ENCODE results near the gene NUP160.
"Not testable (repeated sequence)": the region's sequence is repeated elsewhere in the genome, so short reads cannot be mapped to it uniquely, and the experiment has no call there.

NUP160 gene

DNA sequence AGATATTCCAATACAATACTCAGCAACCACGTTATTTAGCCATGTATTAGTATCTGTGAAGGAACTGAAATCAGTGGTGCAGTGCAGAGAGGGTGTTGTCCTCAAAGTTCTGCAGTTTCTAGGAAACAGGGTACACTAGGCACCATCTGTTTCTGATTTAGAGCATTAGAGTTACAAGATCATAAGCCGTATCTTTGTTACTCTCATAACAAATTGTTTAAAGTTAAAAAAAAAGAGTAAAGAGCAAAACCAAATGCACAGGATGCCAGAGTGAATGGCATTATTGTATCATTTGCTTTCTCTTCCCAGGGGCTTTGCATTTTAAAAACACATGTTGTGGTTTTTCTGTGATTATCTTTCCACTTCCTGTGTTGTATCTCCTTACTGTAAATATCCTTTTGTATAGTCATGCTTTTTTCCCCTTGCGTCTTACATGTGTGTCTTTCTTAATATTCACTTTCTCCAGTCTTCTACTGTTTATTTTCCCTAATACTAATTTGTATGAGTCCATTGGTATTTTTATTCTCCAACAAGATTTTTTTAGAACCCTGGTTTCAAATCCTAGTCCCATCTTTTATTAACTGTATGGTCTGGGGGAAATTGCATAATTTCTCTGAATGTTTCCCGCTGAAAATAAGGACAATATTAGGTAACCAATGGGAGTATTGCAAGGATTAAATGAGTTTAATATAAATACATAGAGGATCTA lies 15.2 kb upstream of the NUP160 start:
- no peak for DNase-seq (ENCODE audit: extremely low read depth in 1 of 2, low read depth in 1 of 2)

DNA sequence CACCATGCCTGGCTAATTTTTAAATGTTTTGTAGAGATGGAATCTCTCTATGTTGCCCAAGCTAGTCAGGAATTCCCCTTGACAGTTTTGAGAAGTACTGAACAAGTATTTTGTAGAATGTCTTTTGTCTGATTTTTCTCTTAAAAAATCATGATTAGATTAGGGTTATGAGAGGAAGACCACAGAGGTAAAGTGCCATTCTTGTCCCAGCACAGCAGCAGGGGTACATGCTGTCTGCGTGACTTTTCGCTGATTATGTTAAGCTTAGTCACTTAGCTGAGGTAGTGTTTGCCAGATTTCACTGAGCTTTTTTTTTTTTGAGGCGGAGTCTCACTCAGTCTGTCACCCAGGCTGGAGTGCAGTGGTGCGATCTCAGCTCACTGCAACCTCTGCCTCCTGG lies 13.6 kb upstream of the NUP160 start:
- DNase-seq (ENCODE audit: extremely low read depth in 1 of 2, low read depth in 1 of 2) = no peak

DNA sequence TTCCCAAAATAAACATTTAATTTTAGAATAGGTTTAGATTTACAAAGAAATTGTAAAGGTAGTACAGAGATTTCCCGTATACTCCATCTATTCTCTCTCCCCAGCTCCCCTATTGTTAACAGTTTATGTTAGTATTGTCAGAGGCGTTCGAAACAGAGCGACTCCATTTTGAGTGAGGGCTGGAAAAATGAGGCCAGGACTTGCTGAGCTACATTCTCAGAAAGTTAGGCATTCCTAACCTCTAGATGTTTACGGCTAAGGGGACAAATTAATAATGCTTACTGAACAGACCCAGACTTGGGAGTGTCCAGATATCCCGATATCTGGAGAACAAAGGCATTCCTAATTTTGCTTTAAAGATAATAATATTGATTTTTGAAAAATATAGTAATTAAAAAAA lies 12.4 kb upstream of the NUP160 start:
- DNase-seq (ENCODE audit: extremely low read depth in 1 of 2, low read depth in 1 of 2) = no peak

DNA sequence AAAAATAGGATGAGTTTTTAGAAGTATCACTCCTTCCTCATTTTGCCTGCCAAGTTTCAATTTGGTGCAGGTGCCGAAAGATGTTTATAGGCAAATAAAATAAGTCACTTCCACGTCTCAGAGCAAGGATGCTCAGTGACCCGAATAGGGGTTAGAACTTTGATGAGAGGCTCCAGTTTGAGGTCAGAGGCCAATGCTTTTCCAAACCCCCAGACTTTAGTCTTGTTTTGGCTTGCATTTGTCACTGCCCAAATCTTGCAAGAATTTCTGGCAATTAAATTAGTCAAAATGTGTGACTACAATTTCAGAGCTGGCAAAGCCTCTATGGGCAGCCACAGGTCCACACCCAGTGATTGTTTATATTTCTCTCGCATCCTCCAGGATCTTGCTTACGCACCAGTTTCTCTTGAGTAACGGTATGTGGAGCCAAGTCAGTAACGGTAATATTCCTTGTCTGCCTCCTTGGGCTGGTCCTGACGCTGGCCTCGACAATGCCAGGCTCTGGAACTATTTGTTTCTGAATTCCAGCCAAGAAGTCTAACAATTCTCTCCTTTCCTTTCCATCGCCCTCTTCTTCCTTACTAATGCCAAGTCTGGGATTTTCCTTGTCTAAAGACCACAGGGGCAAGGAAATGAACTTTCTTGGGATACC lies 9.9 kb upstream of the NUP160 start:
- DNase-seq (ENCODE audit: extremely low read depth in 1 of 2, low read depth in 1 of 2) = no peak

GRCh38 chr11:47857485-47857884 lies 9.3 kb upstream of the NUP160 start:
- no peak for DNase-seq (ENCODE audit: extremely low read depth in 1 of 2, low read depth in 1 of 2)

DNA sequence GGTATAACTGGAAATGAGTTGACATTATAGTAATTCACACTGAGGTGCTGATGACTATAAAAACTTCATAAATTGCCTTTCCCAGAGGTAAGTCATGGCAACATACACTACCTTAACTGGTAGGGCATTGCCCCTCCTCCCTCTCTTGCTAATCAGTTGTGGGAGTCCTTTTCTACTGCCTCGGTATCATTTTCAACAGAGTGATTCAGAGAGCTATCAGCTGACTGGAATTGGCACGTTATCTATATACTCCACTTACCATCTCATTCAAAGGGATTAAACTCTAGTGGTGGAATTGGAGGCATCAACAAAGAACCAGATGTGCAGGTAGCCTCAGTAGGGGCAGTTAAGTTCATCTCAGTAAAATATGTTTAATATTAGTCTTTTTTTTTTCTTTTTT lies 8.0 kb upstream of the NUP160 start:
- no peak for DNase-seq (ENCODE audit: extremely low read depth in 1 of 2, low read depth in 1 of 2)

GRCh38 chr11:47854667-47855066 lies 6.5 kb upstream of the NUP160 start:
- DNase-seq (ENCODE audit: extremely low read depth in 1 of 2, low read depth in 1 of 2) = no peak

- no peak for DNase-seq (ENCODE audit: extremely low read depth in 1 of 2, low read depth in 1 of 2)
Observed at GRCh38 chr11:47852053-47852452, 3.9 kb upstream of the NUP160 start.

- DNase-seq (ENCODE audit: extremely low read depth in 1 of 2, low read depth in 1 of 2) = no peak
Observed at GRCh38 chr11:47850337-47850736, 2.2 kb upstream of the NUP160 start.

DNA sequence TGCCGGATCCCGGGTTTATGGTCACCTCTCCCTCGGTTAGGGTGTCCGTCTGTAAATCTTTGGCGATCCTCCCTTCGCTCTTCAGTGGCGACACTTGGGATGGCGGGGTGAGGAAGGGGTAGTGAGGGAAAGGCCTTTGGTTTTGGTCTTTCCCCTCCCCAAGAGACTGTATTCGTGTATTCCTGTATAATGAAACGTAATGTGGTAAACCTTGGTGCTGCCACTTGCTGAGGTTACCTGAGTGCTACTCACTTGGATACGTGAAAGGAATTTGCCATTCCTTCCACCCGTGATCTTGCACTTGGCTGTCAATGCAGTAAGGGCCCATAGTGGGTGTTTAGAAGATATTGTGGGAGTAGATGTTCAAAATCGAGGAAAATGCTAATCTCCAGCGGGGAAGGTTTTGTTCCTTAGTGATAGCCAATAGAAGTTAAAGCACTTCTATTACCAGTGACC lies 578 bp upstream of the NUP160 start:
- DNase-seq (ENCODE audit: extremely low read depth in 1 of 2, low read depth in 1 of 2) = no peak

DNA sequence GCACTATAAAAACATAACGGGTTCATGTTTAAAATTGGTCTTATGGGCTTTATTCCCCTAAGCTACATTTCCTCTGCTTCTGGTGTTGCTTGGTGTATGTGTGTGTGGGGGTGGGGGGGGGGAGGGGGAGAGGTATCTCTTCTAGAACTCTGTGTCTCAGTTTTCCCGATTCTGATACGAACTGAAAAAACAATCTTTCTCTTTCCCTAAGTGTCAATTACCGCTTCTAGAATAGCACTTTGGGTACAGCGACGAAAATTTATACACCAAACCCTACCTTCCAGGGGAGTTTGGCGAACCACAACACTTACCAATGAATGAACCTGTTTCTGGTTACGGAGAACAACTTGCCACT lies 636 bp downstream of the NUP160 start:
- DNase-seq (ENCODE audit: extremely low read depth in 1 of 2, low read depth in 1 of 2) = no peak

- no peak for DNase-seq (ENCODE audit: extremely low read depth in 1 of 2, low read depth in 1 of 2)
Observed at GRCh38 chr11:47846998-47847397, 1.2 kb downstream of the NUP160 start.

GRCh38 chr11:47843361-47844055 lies 4.6 kb downstream of the NUP160 start:
- DNase-seq (ENCODE audit: extremely low read depth in 1 of 2, low read depth in 1 of 2) = no peak

GRCh38 chr11:47842749-47843148 lies 5.4 kb downstream of the NUP160 start:
- no peak for DNase-seq (ENCODE audit: extremely low read depth in 1 of 2, low read depth in 1 of 2)

DNA sequence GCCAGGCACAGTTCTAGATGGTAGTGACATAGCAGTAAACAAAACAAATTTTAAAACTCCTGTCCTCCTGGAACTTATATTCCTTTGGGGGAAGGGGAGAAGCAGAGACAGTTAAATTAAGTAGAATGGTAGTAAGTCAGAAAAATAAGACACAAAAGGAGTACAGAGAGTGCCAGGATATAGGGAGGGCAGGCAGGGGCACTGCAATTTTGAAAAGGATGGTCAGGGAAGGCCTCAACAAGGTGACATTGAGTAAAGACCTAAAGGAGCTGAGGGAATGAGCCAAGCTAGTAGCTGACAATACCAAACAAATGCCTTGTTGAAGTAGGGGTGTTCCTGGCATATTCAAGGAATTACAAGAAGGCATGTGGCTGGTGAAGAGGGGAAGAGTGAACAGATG lies 10.2 kb downstream of the NUP160 start:
- no peak for DNase-seq (ENCODE audit: extremely low read depth in 1 of 2, low read depth in 1 of 2)

- no peak for DNase-seq (ENCODE audit: extremely low read depth in 1 of 2, low read depth in 1 of 2)
Observed at GRCh38 chr11:47837292-47837691, 10.9 kb downstream of the NUP160 start.

DNA sequence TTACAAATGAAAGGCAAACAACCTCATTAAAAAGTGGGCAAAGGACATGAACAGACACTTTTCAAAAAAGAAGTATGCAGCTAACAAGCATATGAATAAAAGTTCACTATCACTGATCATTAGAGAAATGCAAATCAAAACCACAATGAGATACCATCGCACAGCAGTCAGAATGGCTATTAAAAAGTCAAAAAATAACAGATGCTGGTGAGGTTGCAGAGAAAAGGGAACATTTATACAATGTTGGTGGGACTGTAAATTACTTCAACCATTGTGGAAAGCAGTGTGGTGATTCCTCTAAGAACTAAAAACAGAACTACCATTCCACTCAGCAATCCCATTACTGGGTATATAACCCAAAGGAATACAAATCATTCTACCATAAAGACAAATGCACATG lies 18.1 kb downstream of the NUP160 start:
- not testable (repeated sequence) for DNase-seq (ENCODE audit: extremely low read depth in 1 of 2, low read depth in 1 of 2)

- no peak for DNase-seq (ENCODE audit: extremely low read depth in 1 of 2, low read depth in 1 of 2)
Observed at GRCh38 chr11:47828284-47828683, 19.9 kb downstream of the NUP160 start.

DNA sequence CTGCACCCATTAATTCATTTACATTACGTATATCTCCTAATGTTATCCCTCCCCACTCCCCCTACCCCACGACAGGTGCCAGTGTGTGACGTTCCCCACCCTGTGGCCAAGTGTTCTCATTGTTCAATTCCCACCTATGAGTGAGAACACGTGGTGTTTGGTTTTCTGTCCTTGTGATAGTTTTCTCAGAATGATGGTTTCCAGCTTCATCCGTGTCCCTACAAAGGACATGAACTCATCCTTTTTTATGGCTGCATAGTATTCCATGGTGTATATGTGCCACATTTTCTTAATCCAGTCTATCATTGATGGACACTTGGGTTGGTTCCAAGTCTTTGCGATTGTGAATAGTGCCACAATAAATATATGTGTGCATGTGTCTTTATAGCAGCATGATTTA lies 25.5 kb downstream of the NUP160 start:
- not testable (repeated sequence) for DNase-seq (ENCODE audit: extremely low read depth in 1 of 2, low read depth in 1 of 2)

DNA sequence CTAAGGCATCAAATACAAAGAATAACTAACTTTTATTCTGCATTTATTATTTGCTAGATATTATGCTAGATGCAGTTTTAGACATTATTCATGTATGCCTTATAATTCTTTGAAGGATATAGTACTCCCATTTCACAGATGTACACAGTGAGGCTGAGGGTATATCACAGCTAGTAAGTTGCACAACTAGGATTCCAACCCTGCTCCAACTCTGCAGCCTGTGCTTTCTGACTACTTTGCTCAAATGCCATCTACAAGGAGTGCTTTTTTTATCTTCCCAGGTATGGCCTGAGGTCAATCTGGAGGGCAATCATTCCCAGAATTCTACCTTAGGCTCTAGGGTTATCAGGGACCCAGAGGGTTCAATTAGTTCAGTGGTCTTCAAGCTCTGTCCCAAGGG lies 28.4 kb downstream of the NUP160 start:
- no peak for DNase-seq (ENCODE audit: extremely low read depth in 1 of 2, low read depth in 1 of 2)

DNA sequence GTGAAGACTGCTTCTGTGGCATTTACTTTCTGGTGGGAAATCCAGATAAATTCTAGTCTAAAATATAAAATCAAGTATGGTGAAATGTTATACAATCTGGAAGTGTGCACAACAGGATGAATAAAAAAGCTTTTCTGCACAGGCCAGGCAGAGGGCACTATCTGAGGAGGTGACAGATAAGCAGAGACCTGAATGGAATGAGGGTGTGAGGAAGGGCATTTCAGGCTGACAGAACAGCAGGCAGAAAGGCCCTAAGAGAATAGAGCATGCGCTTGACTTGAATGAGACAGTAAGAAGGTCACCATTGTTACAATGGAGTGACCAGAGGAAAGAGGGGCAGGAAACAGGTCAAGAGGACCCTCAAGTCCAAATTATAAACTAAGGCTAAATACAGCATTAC lies 47.4 kb downstream of the NUP160 start:
- no peak for DNase-seq (ENCODE audit: extremely low read depth in 1 of 2, low read depth in 1 of 2)

GRCh38 chr11:47797633-47798032 lies 50.5 kb downstream of the NUP160 start:
- no peak for DNase-seq (ENCODE audit: extremely low read depth in 1 of 2, low read depth in 1 of 2)

Measured in activated CD8-positive, alpha-beta memory T cell treated with anti-CD3 and anti-CD28 coated beads for 1 hour (primary cell).